B cell (primary cell): Measurements from ENCODE around the gene TBC1D1. TPM values are rescaled to one million over a fixed set of nuclear protein-coding genes. Genes with fewer than 3 reads are reported as not detected.

Experiments
- ATAC-seq: fragments of 200-7000 bp; cut with Tn5 transposase; one replicate; pipeline ENCODE4 v1.10.0; 2021; ENCODE audit warnings: low read depth, mild to moderate bottlenecking, moderate number of reproducible peaks, moderate library complexity
- CTCF ChIA-PET: fragments of 350-600 bp; sonication (Branson Sonifier 250); formaldehyde crosslinking; loops from one replicate; lab custom pipeline; 2021; ENCODE audit warnings: antibody characterized with exemption, inconsistent platforms; lab: Charles Lee
- POLR2A ChIA-PET: fragments of 350-600 bp; sonication (Branson Sonifier 250); formaldehyde crosslinking; loops from one replicate; lab custom pipeline; 2021; ENCODE audit warnings: antibody characterized with exemption; lab: Charles Lee
- DNase-seq: peaks from one replicate; pipeline ENCODE4 v3.0.0; 2013
- H2AFZ ChIP-seq: 2 replicates; pipeline ENCODE4 v1.6.1; 2012; ENCODE audit warnings: mild to moderate bottlenecking, low read depth, low read length; ENCODE audit not compliant: insufficient read depth, poor library complexity, severe bottlenecking
- H3K27ac ChIP-seq, 2 donors: 1 replicate in 1 of 2; 2 replicates in 1 of 2; pipeline ENCODE4 v1.5.1; 2012 to 2013; ENCODE audit warnings: low read length in 2 of 2, mild to moderate bottlenecking in 2 of 2, moderate library complexity in 1 of 2
- H3K27me3 ChIP-seq, 4 experiments: fragments of 200-600 bp in 1 of 4; sonication (generic) in 1 of 4; replicated peaks in 1 of 4; 1 replicate in 2 of 4; 2 replicates in 2 of 4; pipeline versions ENCODE4 v1.6.1 to v1.7.0; 2013 to 2016; ENCODE audit warnings: low read length in 3 of 4, mild to moderate bottlenecking in 2 of 4, mixed read lengths in 1 of 4, moderate library complexity in 1 of 4; ENCODE audit not compliant: insufficient read depth in 4 of 4, control insufficient read depth in 3 of 4; ENCODE audit errors: control extremely low read depth in 1 of 4
- H3K36me3 ChIP-seq, 2 experiments: replicated peaks in 1 of 2; 1 replicate in 1 of 2; 2 replicates in 1 of 2; pipeline versions ENCODE4 v1.6.1 to v1.7.1; 2013; ENCODE audit warnings: low read length in 1 of 2; ENCODE audit not compliant: insufficient read depth in 2 of 2, control insufficient read depth in 1 of 2; ENCODE audit errors: control extremely low read depth in 1 of 2, extremely low read depth in 1 of 2
- H3K4me1 ChIP-seq, 2 donors: fragments of 200-600 bp in 1 of 2; sonication (generic) in 1 of 2; 1 replicate in 1 of 2; 2 replicates in 1 of 2; pipeline versions ENCODE4 v1.5.1 to v1.6.1; 2013 to 2017; ENCODE audit warnings: low read length in 2 of 2; ENCODE audit not compliant: control insufficient read depth in 2 of 2, insufficient read depth in 2 of 2
- H3K4me2 ChIP-seq: replicated peaks from 2 replicates; pipeline ENCODE3; 2012; ENCODE audit warnings: mild to moderate bottlenecking, low read depth, low read length; ENCODE audit not compliant: poor library complexity, severe bottlenecking
- H3K4me3 ChIP-seq, 5 experiments: fragments of 200-600 bp in 1 of 5; sonication (generic) in 1 of 5; 1 replicate in 3 of 5; 2 replicates in 2 of 5; pipeline versions ENCODE4 v1.5.1 to v1.7.0; 2011 to 2016; ENCODE audit warnings: low read length in 4 of 5, mild to moderate bottlenecking in 4 of 5, low read depth in 2 of 5, control low read depth in 1 of 5, moderate library complexity in 1 of 5; ENCODE audit not compliant: insufficient read depth in 1 of 5; ENCODE audit errors: control extremely low read depth in 1 of 5, extremely low read depth in 1 of 5
- H3K79me2 ChIP-seq: fragments of 200-600 bp; sonication (generic); one replicate; pipeline ENCODE4 v1.6.0; 2016; ENCODE audit warnings: low read length; ENCODE audit not compliant: control insufficient read depth, insufficient read depth
- H3K9ac ChIP-seq: fragments of 200-600 bp; sonication (generic); 2 replicates; pipeline ENCODE4 v1.6.1; 2017; ENCODE audit warnings: mild to moderate bottlenecking, low read length, moderate library complexity
- H3K9me3 ChIP-seq, 3 donors: one replicate each; pipeline versions ENCODE4 v1.6.1 to v1.7.1; 2013; ENCODE audit warnings: low read length in 2 of 3; ENCODE audit not compliant: control insufficient read depth in 2 of 3, insufficient read depth in 1 of 3; ENCODE audit errors: control extremely low read depth in 1 of 3
- H4K20me1 ChIP-seq: 2 replicates; pipeline ENCODE4 v1.6.0; 2012; ENCODE audit warnings: mild to moderate bottlenecking, low read length; ENCODE audit not compliant: insufficient read depth, control insufficient read depth, poor library complexity, severe bottlenecking
- H3K27ac Mint-ChIP-seq: one replicate; pipeline ENCODE4 v1.8.0; 2021; ENCODE audit warnings: mixed read lengths
- H3K27me3 Mint-ChIP-seq: one replicate; pipeline ENCODE4 v1.8.0; 2021; ENCODE audit warnings: mixed read lengths
- H3K4me1 Mint-ChIP-seq: one replicate; pipeline ENCODE4 v1.8.0; 2021; ENCODE audit warnings: mixed read lengths
- H3K4me3 Mint-ChIP-seq: one replicate; pipeline ENCODE4 v1.8.0; 2021; ENCODE audit warnings: mixed read lengths
- H3K9me3 Mint-ChIP-seq: one replicate; pipeline ENCODE4 v1.8.0; 2022; ENCODE audit warnings: mixed read lengths; ENCODE audit not compliant: insufficient read depth
- EZH2 ChIP-seq: IDR thresholded peaks from 2 replicates; pipeline ENCODE4 v1.6.1; 2012; ENCODE audit warnings: borderline replicate concordance, low read depth, mild to moderate bottlenecking, moderate library complexity, low read length; ENCODE audit not compliant: insufficient read depth, poor library complexity, severe bottlenecking
- WGBS: methylation state at CpG from one replicate; pipeline ENCODE4 v1.1.5; 2013; ENCODE audit warnings: missing lambda C conversion rate; ENCODE audit not compliant: insufficient coverage; 5-methylcytosine and 5-hydroxymethylcytosine counted together
- intact Hi-C: fragments of 100-400 bp; cut with micrococcal nuclease; formaldehyde crosslinking; loops from one replicate; pipeline ENCODE4 v1.10.0; 2022
- polyA plus RNA-seq: library from polyadenylated mRNA; depleted of rRNA; stranded (reverse); fragments of >200 nt; gene quantifications from 2 replicates; pipeline ENCODE4 v1.2.3, GENCODE V29; 2012
- total RNA-seq, 2 donors: library from RNA; stranded (reverse); fragments of 120-200 nt in 1 of 2; gene quantifications; 1 replicate in 1 of 2; 2 replicates in 1 of 2; pipeline versions ENCODE4 v1.2.3 to v1.2.4, GENCODE V29; 2013 to 2022
- TF ChIP-seq, protein P1 (sequence below): fragments of 200-600 bp; IDR thresholded peaks from one replicate; pipeline ENCODE4 v1.8.0; 2022; ENCODE audit warnings: antibody characterized with exemption, mild to moderate bottlenecking

Gene TBC1D1
- total and polyA plus RNA-seq, 2 donors (not counting 1 experiment from before 2014, with no cell fraction given): 88.2 to 98.7 TPM

- H3K4me3 ChIP-seq: no peak overlapping the region
- peaks cover 3 to 8% of the 10 kb centered on the region in 2 donors for H3K4me1 ChIP-seq
- CTCF ChIA-PET: interaction anchor here (1.0 to 1.2 kb wide), 2 partner anchors 9 to 732 kb away, joined by 3 read pairs; no protein-coding TSS in a partner anchor
- WGBS: 74% methylated on average over 3 of the region's 7 CpGs
- H3K9me3 ChIP-seq: no peaks in the 10 kb centered on the region
- Mint-ChIP-seq H3K4me1 (peaks cover 5% of the 10 kb centered on the region), H3K27ac (no peak overlapping the region), H3K9me3 (no peaks in the 10 kb centered on the region), H3K27me3 (peaks cover 26% of the 10 kb centered on the region), H3K4me3 (no peak overlapping the region)
- no peak overlapping the region for H2AFZ ChIP-seq
- H3K4me2 ChIP-seq: no peak overlapping the region
- H3K79me2 ChIP-seq: no peaks in the 10 kb centered on the region
- no peak for TF ChIP-seq EZH2
- TF ChIP-seq, protein P1, sequence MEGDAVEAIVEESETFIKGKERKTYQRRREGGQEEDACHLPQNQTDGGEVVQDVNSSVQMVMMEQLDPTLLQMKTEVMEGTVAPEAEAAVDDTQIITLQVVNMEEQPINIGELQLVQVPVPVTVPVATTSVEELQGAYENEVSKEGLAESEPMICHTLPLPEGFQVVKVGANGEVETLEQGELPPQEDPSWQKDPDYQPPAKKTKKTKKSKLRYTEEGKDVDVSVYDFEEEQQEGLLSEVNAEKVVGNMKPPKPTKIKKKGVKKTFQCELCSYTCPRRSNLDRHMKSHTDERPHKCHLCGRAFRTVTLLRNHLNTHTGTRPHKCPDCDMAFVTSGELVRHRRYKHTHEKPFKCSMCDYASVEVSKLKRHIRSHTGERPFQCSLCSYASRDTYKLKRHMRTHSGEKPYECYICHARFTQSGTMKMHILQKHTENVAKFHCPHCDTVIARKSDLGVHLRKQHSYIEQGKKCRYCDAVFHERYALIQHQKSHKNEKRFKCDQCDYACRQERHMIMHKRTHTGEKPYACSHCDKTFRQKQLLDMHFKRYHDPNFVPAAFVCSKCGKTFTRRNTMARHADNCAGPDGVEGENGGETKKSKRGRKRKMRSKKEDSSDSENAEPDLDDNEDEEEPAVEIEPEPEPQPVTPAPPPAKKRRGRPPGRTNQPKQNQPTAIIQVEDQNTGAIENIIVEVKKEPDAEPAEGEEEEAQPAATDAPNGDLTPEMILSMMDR: no peak
- no peaks in the 10 kb centered on the region for H3K36me3 ChIP-seq
- DNase-seq: no peak
- POLR2A ChIA-PET: no interaction called here
- H3K27ac ChIP-seq: no peak overlapping the region
- H4K20me1 ChIP-seq: no peaks in the 10 kb centered on the region
- H3K9ac ChIP-seq: no peak overlapping the region
- ATAC-seq: no peak
- intact Hi-C loops: no loop called here
- H3K27me3 ChIP-seq: peaks cover 0 to 10% (median 1%) of the 10 kb centered on the region in 4 experiments
These were observed 279.7 kb downstream of the TBC1D1 start for GRCh38 chr4:38170338-38171169.

GRCh38 chr4:38172078-38172477, 281.2 kb downstream of the TBC1D1 start:
- no peak overlapping the region for H3K4me3 Mint-ChIP-seq
- H3K27ac Mint-ChIP-seq: no peak overlapping the region
- ChIA-PET CTCF (no interaction called here), POLR2A (interaction anchor here (0.6 kb wide), 1 partner anchor 588 kb away, joined by 6 read pairs; no protein-coding TSS in a partner anchor)
- TF ChIP-seq, protein P1: no peak
- no peaks in the 10 kb centered on the region for H3K9me3 ChIP-seq
- H3K27me3 Mint-ChIP-seq: peaks cover 29% of the 10 kb centered on the region
- intact Hi-C loops: no loop called here
- peaks cover 8% of the 10 kb centered on the region for H3K4me1 Mint-ChIP-seq
- no peak overlapping the region for H2AFZ ChIP-seq
- H3K79me2 ChIP-seq: no peaks in the 10 kb centered on the region
- no peak overlapping the region for H3K4me2 ChIP-seq
- H3K27me3 ChIP-seq: peaks cover 0 to 10% (median 1%) of the 10 kb centered on the region in 4 experiments
- no peak overlapping the region for H3K27ac ChIP-seq
- H3K9ac ChIP-seq: no peak overlapping the region
- H3K4me3 ChIP-seq: no peak overlapping the region
- 80% methylated on average over 6 of the region's 6 CpGs for WGBS
- no peaks in the 10 kb centered on the region for H3K9me3 Mint-ChIP-seq
- DNase-seq: no peak
- peaks cover 6 to 11% of the 10 kb centered on the region in 2 donors for H3K4me1 ChIP-seq
- no peaks in the 10 kb centered on the region for H4K20me1 ChIP-seq
- no peaks in the 10 kb centered on the region for H3K36me3 ChIP-seq
- no peak for ATAC-seq
